Body of pancreas (tissue), 4 donors: ENCODE data around the gene BCL2L11. TPM values are rescaled to one million over a fixed set of nuclear protein-coding genes. Genes with fewer than 3 reads are reported as not detected.

Experiments used
- ATAC-seq: fragments of 150-250 bp; one replicate; pipeline ENCODE4 v1.9.1; 2016
- DNase-seq, 4 donors: peaks; one replicate each; pipeline ENCODE4 v3.0.0-alpha.2; 2019
- H3K27ac ChIP-seq, 4 donors: fragments of 200-600 bp; sonication (generic); 1 replicate in 3 of 4; 2 replicates in 1 of 4; pipeline versions ENCODE4 v1.5.1 to v1.6.1; 2016 to 2019; ENCODE audit warnings: mild to moderate bottlenecking in 1 of 4, mixed read lengths in 1 of 4, moderate library complexity in 1 of 4
- H3K27me3 ChIP-seq, 2 donors: fragments of 200-600 bp; sonication (generic); one replicate each; pipeline ENCODE4 v1.6.0; 2016; ENCODE audit warnings: mild to moderate bottlenecking in 1 of 2
- H3K36me3 ChIP-seq, 2 donors: fragments of 200-600 bp; sonication (generic); replicated peaks in 1 of 2; 2 replicates each; pipeline ENCODE4 v1.5.1; 2016; ENCODE audit warnings: low read depth in 2 of 2; ENCODE audit not compliant: insufficient read depth in 1 of 2
- H3K4me1 ChIP-seq: fragments of 200-600 bp; sonication (generic); one replicate; pipeline ENCODE4 v1.6.0; 2016
- H3K4me3 ChIP-seq, 2 donors: fragments of 200-600 bp; sonication (generic); 1 replicate in 1 of 2; 2 replicates in 1 of 2; pipeline ENCODE4 v1.5.1; 2016 to 2019
- H3K9me3 ChIP-seq, 3 donors: fragments of 200-600 bp; sonication (generic); 1 replicate in 2 of 3; 2 replicates in 1 of 3; pipeline ENCODE4 v1.5.1; 2016
- CTCF ChIP-seq, 7 experiments: fragments of 450-650 bp in 4 of 7; fragments of 200-600 bp in 3 of 7; sonication (generic) in 3 of 7; IDR thresholded peaks; one replicate each; pipeline ENCODE4 v1.5.1; 2016 to 2019; ENCODE audit warnings: antibody characterized with exemption in 7 of 7
- POLR2A ChIP-seq, 3 donors: fragments of 450-650 bp; IDR thresholded peaks; one replicate each; pipeline ENCODE4 v1.6.1; 2016; ENCODE audit warnings: antibody characterized with exemption in 3 of 3, mild to moderate bottlenecking in 2 of 3
- WGBS, 2 donors: methylation state at CpG; one replicate each; pipeline ENCODE4 v1.1.5; 2017; 5-methylcytosine and 5-hydroxymethylcytosine counted together
- intact Hi-C: fragments of 100-400 bp; cut with DNase I; formaldehyde crosslinking; loops from one replicate; pipeline ENCODE4 v1.15.1; 2023
- total RNA-seq, 2 donors: library from RNA; depleted of rRNA; stranded (reverse); fragments of >200 nt; gene quantifications; one replicate each; pipeline ENCODE4 v1.1.0, GENCODE V29; 2016

The BCL2L11 gene
- total RNA-seq, 2 donors from 2014 or later: 10.9 to 18.7 TPM

- H3K36me3 ChIP-seq: no peaks in the 10 kb centered on the region
- no peaks in the 10 kb centered on the region for H3K4me1 ChIP-seq
- H3K27me3 ChIP-seq: no peaks in the 10 kb centered on the region
- WGBS, 2 donors: 83 to 93% methylated on average over 1 of the region's 1 CpG
- intact Hi-C loops: no loop called here
- TF ChIP-seq CTCF (IDR thresholded peaks at IDR 0.05): no peak
- no peak for TF ChIP-seq POLR2A (IDR thresholded peaks at IDR 0.05)
- no peaks in the 10 kb centered on the region for H3K9me3 ChIP-seq
- no peak overlapping the region for H3K4me3 ChIP-seq
- ATAC-seq (no peak), DNase-seq (no peak)
- H3K27ac ChIP-seq: no peak overlapping the region
These were observed 88.4 kb downstream of the BCL2L11 start for GRCh38 chr2:111209045-111209514.

GRCh38 chr2:111210036-111210435, 89.3 kb downstream of the BCL2L11 start:
- WGBS, 2 donors: 79 to 92% methylated on average over 1 of the region's 1 CpG
- H3K36me3 ChIP-seq: no peaks in the 10 kb centered on the region
- H3K9me3 ChIP-seq: no peaks in the 10 kb centered on the region
- H3K27ac ChIP-seq: no peak overlapping the region
- intact Hi-C loops: no loop called here
- no peak overlapping the region for H3K4me3 ChIP-seq
- no peaks in the 10 kb centered on the region for H3K27me3 ChIP-seq
- TF ChIP-seq POLR2A (IDR thresholded peaks at IDR 0.05): no peak
- no peak for TF ChIP-seq CTCF (IDR thresholded peaks at IDR 0.05)
- ATAC-seq (no peak), DNase-seq (no peak)
- no peaks in the 10 kb centered on the region for H3K4me1 ChIP-seq

- no peak for ATAC-seq
- peaks cover 7% of the 10 kb centered on the region for H3K4me1 ChIP-seq
- no peak overlapping the region for H3K27ac ChIP-seq
- no peak overlapping the region for H3K4me3 ChIP-seq
- DNase-seq: no peak
- no peaks in the 10 kb centered on the region for H3K27me3 ChIP-seq
- intact Hi-C loops: no loop called here
- H3K36me3 ChIP-seq: no peaks in the 10 kb centered on the region
- TF ChIP-seq POLR2A (IDR thresholded peaks at IDR 0.05): no peak
- no peak for TF ChIP-seq CTCF (IDR thresholded peaks at IDR 0.05)
- no peaks in the 10 kb centered on the region for H3K9me3 ChIP-seq
These were observed 93.2 kb downstream of the BCL2L11 start for GRCh38 chr2:111213877-111214276.

GRCh38 chr2:111216811-111217652, 96.3 kb downstream of the BCL2L11 start:
- no peaks in the 10 kb centered on the region for H3K27me3 ChIP-seq
- H3K36me3 ChIP-seq: no peaks in the 10 kb centered on the region
- peaks cover 7% of the 10 kb centered on the region for H3K4me1 ChIP-seq
- intact Hi-C loops: no loop called here
- TF ChIP-seq POLR2A (IDR thresholded peaks at IDR 0.05) (no peak), CTCF (IDR thresholded peaks at IDR 0.05) (no peak)
- H3K4me3 ChIP-seq: no peak overlapping the region
- no peaks in the 10 kb centered on the region for H3K9me3 ChIP-seq
- 40% methylated on average over 6 of the region's 6 CpGs; no CpG with 5 or more reads in 1 of the 2 donors for WGBS, 2 donors
- peak in 1 of 4 donors; percentile 57 for DNase-seq
- H3K27ac ChIP-seq: no peak overlapping the region
- peak; percentile 27 for ATAC-seq
